GM23338 (cell line): ENCODE data around the gene CPHXL. TPM values are rescaled to one million over a fixed set of nuclear protein-coding genes. Genes with fewer than 3 reads are reported as not detected.

ENCODE experiments used
- ATAC-seq: fragments of 200-7000 bp; cut with Tn5 transposase; 3 replicates; pipeline ENCODE4 v1.9.1; 2020
- DNase-seq: peaks from one replicate; pipeline ENCODE4 v3.0.0-alpha.2; 2015; ENCODE audit warnings: low spot score
- H2AFZ ChIP-seq: fragments of 200-600 bp; sonication (generic); 2 replicates; pipeline ENCODE4 v1.8.0; 2016; ENCODE audit warnings: antibody characterized with exemption, mild to moderate bottlenecking, moderate library complexity
- H3F3A ChIP-seq: fragments of 200-600 bp; sonication (generic); replicated peaks from 2 replicates; pipeline ENCODE4 v1.8.0; 2017; ENCODE audit warnings: antibody characterized with exemption, mixed run types, low read depth
- H3K27ac ChIP-seq: fragments of 200-600 bp; sonication (generic); 2 replicates; pipeline ENCODE4 v1.6.1; 2016; ENCODE audit warnings: low read depth
- H3K27me3 ChIP-seq: fragments of 200-600 bp; sonication (generic); 2 replicates; pipeline ENCODE4 v1.8.0; 2016; ENCODE audit warnings: mild to moderate bottlenecking, mixed run types, moderate library complexity; ENCODE audit not compliant: insufficient read depth
- H3K36me3 ChIP-seq: fragments of 200-600 bp; sonication (generic); 2 replicates; pipeline ENCODE4 v1.8.0; 2016; ENCODE audit warnings: mild to moderate bottlenecking; ENCODE audit not compliant: insufficient read depth
- H3K4me1 ChIP-seq: fragments of 200-600 bp; sonication (generic); 2 replicates; pipeline ENCODE4 v1.8.0; 2016; ENCODE audit warnings: mild to moderate bottlenecking, moderate library complexity; ENCODE audit not compliant: insufficient read depth
- H3K4me2 ChIP-seq: fragments of 200-600 bp; sonication (generic); 2 replicates; pipeline ENCODE4 v1.7.1; 2017; ENCODE audit warnings: mixed run types
- H3K4me3 ChIP-seq: fragments of 200-600 bp; sonication (generic); 2 replicates; pipeline ENCODE4 v1.6.1; 2016; ENCODE audit warnings: mixed run types
- H3K79me2 ChIP-seq: fragments of 200-600 bp; sonication (generic); replicated peaks from 2 replicates; pipeline ENCODE4 v1.8.0; 2017; ENCODE audit warnings: mild to moderate bottlenecking; ENCODE audit not compliant: insufficient read depth
- H3K9me2 ChIP-seq: fragments of 200-600 bp; sonication (generic); 2 replicates; pipeline ENCODE4 v1.8.0; 2017; ENCODE audit not compliant: insufficient read depth
- H4K20me1 ChIP-seq: fragments of 200-600 bp; sonication (generic); replicated peaks from 2 replicates; pipeline ENCODE4 v1.8.0; 2017; ENCODE audit warnings: mild to moderate bottlenecking; ENCODE audit not compliant: insufficient read depth
- H3K27ac Mint-ChIP-seq: 2 replicates; pipeline ENCODE4 v1.8.0; 2020; ENCODE audit warnings: inconsistent platforms, mild to moderate bottlenecking, moderate library complexity, mixed read lengths
- H3K27me3 Mint-ChIP-seq: 3 replicates; pipeline ENCODE4 v1.8.0; 2022; ENCODE audit warnings: low read depth, mild to moderate bottlenecking, moderate library complexity, mixed read lengths, inconsistent platforms; ENCODE audit not compliant: insufficient read depth, poor library complexity
- H3K36me3 Mint-ChIP-seq: 3 replicates; pipeline ENCODE4 v1.8.0; 2021; ENCODE audit warnings: low read depth, mild to moderate bottlenecking, inconsistent platforms, moderate library complexity, mixed read lengths
- H3K4me1 Mint-ChIP-seq: 3 replicates; pipeline ENCODE4 v1.8.0; 2020; ENCODE audit warnings: mild to moderate bottlenecking, inconsistent platforms, mixed read lengths
- H3K4me3 Mint-ChIP-seq: 3 replicates; pipeline ENCODE4 v1.8.0; 2021; ENCODE audit warnings: moderate library complexity, mild to moderate bottlenecking, inconsistent platforms, mixed read lengths
- H3K9me3 Mint-ChIP-seq: 3 replicates; pipeline ENCODE4 v1.8.0; 2020; ENCODE audit warnings: moderate library complexity, mild to moderate bottlenecking, inconsistent platforms, mixed read lengths
- CREB1 ChIP-seq: fragments of 250-450 bp; sonication (Bioruptor Pico); IDR thresholded peaks from 2 replicates; pipeline ENCODE4 v1.5.0; 2020; ENCODE audit warnings: low read depth, mild to moderate bottlenecking, moderate library complexity
- EZH2 ChIP-seq: fragments of 200-600 bp; sonication (generic); IDR thresholded peaks from one replicate; pipeline ENCODE4 v1.8.0; 2017; ENCODE audit warnings: antibody characterized with exemption, mild to moderate bottlenecking, low read depth; ENCODE audit not compliant: unreplicated experiment
- EZH2phosphoT487 ChIP-seq: fragments of 200-600 bp; sonication (generic); IDR thresholded peaks from one replicate; pipeline ENCODE4 v1.8.1; 2018; ENCODE audit warnings: antibody characterized with exemption; ENCODE audit not compliant: unreplicated experiment
- JUNB ChIP-seq: IDR thresholded peaks from one replicate; pipeline ENCODE4 v1.6.1; 2016; ENCODE audit warnings: antibody characterized with exemption; ENCODE audit not compliant: unreplicated experiment
- NANOG ChIP-seq: IDR thresholded peaks from 2 replicates; pipeline ENCODE4 v1.6.1; 2016; ENCODE audit warnings: antibody characterized with exemption, borderline replicate concordance
- POLR2AphosphoS5 ChIP-seq: IDR thresholded peaks from 2 replicates; pipeline ENCODE4 v1.6.1; 2016; ENCODE audit warnings: antibody characterized with exemption, low read depth
- STAT1 ChIP-seq: IDR thresholded peaks from one replicate; pipeline ENCODE4 v1.6.1; 2016; ENCODE audit warnings: antibody characterized with exemption; ENCODE audit not compliant: unreplicated experiment
- ZNF114 ChIP-seq: fragments of 250-450 bp; sonication (Bioruptor Pico); IDR thresholded peaks from 2 replicates; pipeline ENCODE4 v1.5.0; 2020; ENCODE audit warnings: mild to moderate bottlenecking, moderate library complexity
- ZNF331 ChIP-seq: fragments of 250-450 bp; sonication (Bioruptor Pico); IDR thresholded peaks from 2 replicates; pipeline ENCODE4 v1.5.0; 2020; ENCODE audit warnings: low read depth, mild to moderate bottlenecking, moderate library complexity
- long read RNA-seq: library from polyadenylated mRNA; unstranded; transcript quantifications from one replicate; pipeline ENCODE4 v2.0.0, GENCODE V29; 2020; ENCODE audit not compliant: unreplicated experiment
- polyA plus RNA-seq: library from polyadenylated mRNA; unstranded; fragments of >200 nt; fragmentation: Nextera tagmentation; extraction: Ambion mirVana; gene quantifications from 2 replicates; pipeline ENCODE4 v1.2.1, GENCODE V29; 2016
- total RNA-seq: library from RNA; depleted of rRNA; stranded (reverse); fragments of >200 nt; shearing (Covaris generic); gene quantifications from 2 replicates; pipeline ENCODE4 v1.2.3, GENCODE V29; 2014; rRNA removed
- TF ChIP-seq, protein P1 (sequence below): fragments of 250-450 bp; sonication (Bioruptor Pico); IDR thresholded peaks from 2 replicates; pipeline ENCODE4 v1.5.0; 2020; ENCODE audit warnings: mild to moderate bottlenecking, moderate library complexity
- TF ChIP-seq, protein P2 (sequence below): IDR thresholded peaks from 2 replicates; pipeline ENCODE4 v1.6.1; 2016; ENCODE audit warnings: antibody characterized with exemption
- TF ChIP-seq, protein P3 (sequence below), 2 experiments: fragments of 200-600 bp in 1 of 2; sonication (generic) in 1 of 2; conservative IDR thresholded peaks; 2 replicates each; pipeline versions ENCODE4 v1.5.1 to v1.6.1; 2016 to 2017; ENCODE audit warnings: antibody characterized with exemption in 2 of 2, low read depth in 2 of 2, mild to moderate bottlenecking in 2 of 2, moderate library complexity in 1 of 2
- TF ChIP-seq, protein P4 (sequence below): IDR thresholded peaks from one replicate; pipeline ENCODE4 v1.6.1; 2018; ENCODE audit warnings: antibody characterized with exemption; ENCODE audit not compliant: unreplicated experiment

Gene CPHXL
- not detected in 2 replicates for total RNA-seq
- polyA plus RNA-seq: not detected in 2 replicates
- long read RNA-seq: 0 reads

DNA sequence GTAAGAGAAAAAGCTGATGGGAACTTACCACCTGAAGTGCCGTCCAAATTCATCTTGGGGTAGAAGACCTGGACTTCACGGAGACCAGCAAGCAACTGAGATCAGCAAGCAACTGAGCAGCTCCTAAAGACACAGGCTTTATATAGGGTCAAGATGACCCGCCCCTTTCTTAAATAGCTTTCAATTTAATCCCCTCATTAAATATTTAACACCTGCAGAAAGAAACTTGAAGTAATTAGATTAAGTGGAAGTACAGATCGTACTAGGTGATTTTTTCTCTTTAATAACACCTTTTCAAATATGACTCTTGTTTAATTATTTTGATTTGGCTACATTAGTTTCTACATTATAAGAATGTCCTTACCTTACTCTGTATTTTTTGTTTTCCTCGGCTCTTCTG, at the start of gene CPHXL:
TSS of gene CPHXL (minus strand) at position 101 of the 400 bp plus-strand sequence. CDS start at position 53, 48 bp downstream.
- Histone ChIP-seq H3K79me2 (no peaks in the 10 kb centered on the region), H3F3A (no peaks in the 10 kb centered on the region), H4K20me1 (no peaks in the 10 kb centered on the region), H3K4me1 (no peaks in the 10 kb centered on the region), H2AFZ (no peak within 1 kb of the TSS), H3K9me2 (no peaks in the 10 kb centered on the region), H3K27ac (no peak within 1 kb of the TSS), H3K36me3 (no peaks in the 10 kb centered on the region), H3K4me2 (no peak within 1 kb of the TSS), H3K27me3 (no peaks in the 10 kb centered on the region), H3K4me3 (no peak within 1 kb of the TSS)
- H3K9me3 Mint-ChIP-seq: peaks cover 61% of the 10 kb centered on the region
- H3K27me3 Mint-ChIP-seq: no peaks in the 10 kb centered on the region
- no peak for DNase-seq
- TF ChIP-seq, protein P1, sequence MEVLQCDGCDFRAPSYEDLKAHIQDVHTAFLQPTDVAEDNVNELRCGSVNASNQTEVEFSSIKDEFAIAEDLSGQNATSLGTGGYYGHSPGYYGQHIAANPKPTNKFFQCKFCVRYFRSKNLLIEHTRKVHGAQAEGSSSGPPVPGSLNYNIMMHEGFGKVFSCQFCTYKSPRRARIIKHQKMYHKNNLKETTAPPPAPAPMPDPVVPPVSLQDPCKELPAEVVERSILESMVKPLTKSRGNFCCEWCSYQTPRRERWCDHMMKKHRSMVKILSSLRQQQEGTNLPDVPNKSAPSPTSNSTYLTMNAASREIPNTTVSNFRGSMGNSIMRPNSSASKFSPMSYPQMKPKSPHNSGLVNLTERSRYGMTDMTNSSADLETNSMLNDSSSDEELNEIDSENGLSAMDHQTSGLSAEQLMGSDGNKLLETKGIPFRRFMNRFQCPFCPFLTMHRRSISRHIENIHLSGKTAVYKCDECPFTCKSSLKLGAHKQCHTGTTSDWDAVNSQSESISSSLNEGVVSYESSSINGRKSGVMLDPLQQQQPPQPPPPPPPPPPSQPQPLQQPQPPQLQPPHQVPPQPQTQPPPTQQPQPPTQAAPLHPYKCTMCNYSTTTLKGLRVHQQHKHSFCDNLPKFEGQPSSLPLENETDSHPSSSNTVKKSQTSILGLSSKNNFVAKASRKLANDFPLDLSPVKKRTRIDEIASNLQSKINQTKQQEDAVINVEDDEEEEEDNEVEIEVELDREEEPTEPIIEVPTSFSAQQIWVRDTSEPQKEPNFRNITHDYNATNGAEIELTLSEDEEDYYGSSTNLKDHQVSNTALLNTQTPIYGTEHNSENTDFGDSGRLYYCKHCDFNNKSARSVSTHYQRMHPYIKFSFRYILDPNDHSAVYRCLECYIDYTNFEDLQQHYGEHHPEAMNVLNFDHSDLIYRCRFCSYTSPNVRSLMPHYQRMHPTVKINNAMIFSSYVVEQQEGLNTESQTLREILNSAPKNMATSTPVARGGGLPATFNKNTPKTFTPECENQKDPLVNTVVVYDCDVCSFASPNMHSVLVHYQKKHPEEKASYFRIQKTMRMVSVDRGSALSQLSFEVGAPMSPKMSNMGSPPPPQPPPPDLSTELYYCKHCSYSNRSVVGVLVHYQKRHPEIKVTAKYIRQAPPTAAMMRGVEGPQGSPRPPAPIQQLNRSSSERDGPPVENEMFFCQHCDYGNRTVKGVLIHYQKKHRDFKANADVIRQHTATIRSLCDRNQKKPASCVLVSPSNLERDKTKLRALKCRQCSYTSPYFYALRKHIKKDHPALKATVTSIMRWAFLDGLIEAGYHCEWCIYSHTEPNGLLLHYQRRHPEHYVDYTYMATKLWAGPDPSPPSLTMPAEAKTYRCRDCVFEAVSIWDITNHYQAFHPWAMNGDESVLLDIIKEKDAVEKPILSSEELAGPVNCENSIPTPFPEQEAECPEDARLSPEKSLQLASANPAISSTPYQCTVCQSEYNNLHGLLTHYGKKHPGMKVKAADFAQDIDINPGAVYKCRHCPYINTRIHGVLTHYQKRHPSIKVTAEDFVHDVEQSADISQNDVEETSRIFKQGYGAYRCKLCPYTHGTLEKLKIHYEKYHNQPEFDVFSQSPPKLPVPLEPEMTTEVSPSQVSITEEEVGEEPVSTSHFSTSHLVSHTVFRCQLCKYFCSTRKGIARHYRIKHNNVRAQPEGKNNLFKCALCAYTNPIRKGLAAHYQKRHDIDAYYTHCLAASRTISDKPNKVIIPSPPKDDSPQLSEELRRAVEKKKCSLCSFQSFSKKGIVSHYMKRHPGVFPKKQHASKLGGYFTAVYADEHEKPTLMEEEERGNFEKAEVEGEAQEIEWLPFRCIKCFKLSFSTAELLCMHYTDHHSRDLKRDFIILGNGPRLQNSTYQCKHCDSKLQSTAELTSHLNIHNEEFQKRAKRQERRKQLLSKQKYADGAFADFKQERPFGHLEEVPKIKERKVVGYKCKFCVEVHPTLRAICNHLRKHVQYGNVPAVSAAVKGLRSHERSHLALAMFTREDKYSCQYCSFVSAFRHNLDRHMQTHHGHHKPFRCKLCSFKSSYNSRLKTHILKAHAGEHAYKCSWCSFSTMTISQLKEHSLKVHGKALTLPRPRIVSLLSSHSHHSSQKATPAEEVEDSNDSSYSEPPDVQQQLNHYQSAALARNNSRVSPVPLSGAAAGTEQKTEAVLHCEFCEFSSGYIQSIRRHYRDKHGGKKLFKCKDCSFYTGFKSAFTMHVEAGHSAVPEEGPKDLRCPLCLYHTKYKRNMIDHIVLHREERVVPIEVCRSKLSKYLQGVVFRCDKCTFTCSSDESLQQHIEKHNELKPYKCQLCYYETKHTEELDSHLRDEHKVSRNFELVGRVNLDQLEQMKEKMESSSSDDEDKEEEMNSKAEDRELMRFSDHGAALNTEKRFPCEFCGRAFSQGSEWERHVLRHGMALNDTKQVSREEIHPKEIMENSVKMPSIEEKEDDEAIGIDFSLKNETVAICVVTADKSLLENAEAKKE (CRISPR knock-in tag): no peak
- no peak for TF ChIP-seq ZNF114
- TF ChIP-seq, protein P2, sequence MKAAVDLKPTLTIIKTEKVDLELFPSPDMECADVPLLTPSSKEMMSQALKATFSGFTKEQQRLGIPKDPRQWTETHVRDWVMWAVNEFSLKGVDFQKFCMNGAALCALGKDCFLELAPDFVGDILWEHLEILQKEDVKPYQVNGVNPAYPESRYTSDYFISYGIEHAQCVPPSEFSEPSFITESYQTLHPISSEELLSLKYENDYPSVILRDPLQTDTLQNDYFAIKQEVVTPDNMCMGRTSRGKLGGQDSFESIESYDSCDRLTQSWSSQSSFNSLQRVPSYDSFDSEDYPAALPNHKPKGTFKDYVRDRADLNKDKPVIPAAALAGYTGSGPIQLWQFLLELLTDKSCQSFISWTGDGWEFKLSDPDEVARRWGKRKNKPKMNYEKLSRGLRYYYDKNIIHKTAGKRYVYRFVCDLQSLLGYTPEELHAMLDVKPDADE: no peak
- TF ChIP-seq JUNB: no peak
- no peak for TF ChIP-seq CREB1 (CRISPR knock-in tag)
- TF ChIP-seq, protein P3, sequence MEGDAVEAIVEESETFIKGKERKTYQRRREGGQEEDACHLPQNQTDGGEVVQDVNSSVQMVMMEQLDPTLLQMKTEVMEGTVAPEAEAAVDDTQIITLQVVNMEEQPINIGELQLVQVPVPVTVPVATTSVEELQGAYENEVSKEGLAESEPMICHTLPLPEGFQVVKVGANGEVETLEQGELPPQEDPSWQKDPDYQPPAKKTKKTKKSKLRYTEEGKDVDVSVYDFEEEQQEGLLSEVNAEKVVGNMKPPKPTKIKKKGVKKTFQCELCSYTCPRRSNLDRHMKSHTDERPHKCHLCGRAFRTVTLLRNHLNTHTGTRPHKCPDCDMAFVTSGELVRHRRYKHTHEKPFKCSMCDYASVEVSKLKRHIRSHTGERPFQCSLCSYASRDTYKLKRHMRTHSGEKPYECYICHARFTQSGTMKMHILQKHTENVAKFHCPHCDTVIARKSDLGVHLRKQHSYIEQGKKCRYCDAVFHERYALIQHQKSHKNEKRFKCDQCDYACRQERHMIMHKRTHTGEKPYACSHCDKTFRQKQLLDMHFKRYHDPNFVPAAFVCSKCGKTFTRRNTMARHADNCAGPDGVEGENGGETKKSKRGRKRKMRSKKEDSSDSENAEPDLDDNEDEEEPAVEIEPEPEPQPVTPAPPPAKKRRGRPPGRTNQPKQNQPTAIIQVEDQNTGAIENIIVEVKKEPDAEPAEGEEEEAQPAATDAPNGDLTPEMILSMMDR (conservative IDR thresholded peaks at IDR 0.05; ENCODE audit: low read depth in 2 of 2): no peak
- no peak for TF ChIP-seq EZH2phosphoT487
- TF ChIP-seq ZNF331 (CRISPR knock-in tag): no peak
- TF ChIP-seq NANOG: no peak
- TF ChIP-seq STAT1: no peak
- TF ChIP-seq POLR2AphosphoS5: no peak
- TF ChIP-seq, protein P4, sequence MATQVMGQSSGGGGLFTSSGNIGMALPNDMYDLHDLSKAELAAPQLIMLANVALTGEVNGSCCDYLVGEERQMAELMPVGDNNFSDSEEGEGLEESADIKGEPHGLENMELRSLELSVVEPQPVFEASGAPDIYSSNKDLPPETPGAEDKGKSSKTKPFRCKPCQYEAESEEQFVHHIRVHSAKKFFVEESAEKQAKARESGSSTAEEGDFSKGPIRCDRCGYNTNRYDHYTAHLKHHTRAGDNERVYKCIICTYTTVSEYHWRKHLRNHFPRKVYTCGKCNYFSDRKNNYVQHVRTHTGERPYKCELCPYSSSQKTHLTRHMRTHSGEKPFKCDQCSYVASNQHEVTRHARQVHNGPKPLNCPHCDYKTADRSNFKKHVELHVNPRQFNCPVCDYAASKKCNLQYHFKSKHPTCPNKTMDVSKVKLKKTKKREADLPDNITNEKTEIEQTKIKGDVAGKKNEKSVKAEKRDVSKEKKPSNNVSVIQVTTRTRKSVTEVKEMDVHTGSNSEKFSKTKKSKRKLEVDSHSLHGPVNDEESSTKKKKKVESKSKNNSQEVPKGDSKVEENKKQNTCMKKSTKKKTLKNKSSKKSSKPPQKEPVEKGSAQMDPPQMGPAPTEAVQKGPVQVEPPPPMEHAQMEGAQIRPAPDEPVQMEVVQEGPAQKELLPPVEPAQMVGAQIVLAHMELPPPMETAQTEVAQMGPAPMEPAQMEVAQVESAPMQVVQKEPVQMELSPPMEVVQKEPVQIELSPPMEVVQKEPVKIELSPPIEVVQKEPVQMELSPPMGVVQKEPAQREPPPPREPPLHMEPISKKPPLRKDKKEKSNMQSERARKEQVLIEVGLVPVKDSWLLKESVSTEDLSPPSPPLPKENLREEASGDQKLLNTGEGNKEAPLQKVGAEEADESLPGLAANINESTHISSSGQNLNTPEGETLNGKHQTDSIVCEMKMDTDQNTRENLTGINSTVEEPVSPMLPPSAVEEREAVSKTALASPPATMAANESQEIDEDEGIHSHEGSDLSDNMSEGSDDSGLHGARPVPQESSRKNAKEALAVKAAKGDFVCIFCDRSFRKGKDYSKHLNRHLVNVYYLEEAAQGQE: no peak
- TF ChIP-seq EZH2: no peak
- no peak within 1 kb of the TSS for H3K27ac Mint-ChIP-seq
- ATAC-seq: no peak
- H3K4me1 Mint-ChIP-seq: no peaks in the 10 kb centered on the region
- H3K36me3 Mint-ChIP-seq: 0 out of 3 replicates have a peak, but pooled peaks cover 7% of the 10 kb centered on the region
- H3K4me3 Mint-ChIP-seq: no peak within 1 kb of the TSS
